ENCODE results near the gene UBE3D.

- no peak for TF ChIP-seq POLR2A (IDR thresholded peaks at IDR 0.05; ENCODE audit: extremely low read depth, insufficient read length)
- TF ChIP-seq, protein P1, sequence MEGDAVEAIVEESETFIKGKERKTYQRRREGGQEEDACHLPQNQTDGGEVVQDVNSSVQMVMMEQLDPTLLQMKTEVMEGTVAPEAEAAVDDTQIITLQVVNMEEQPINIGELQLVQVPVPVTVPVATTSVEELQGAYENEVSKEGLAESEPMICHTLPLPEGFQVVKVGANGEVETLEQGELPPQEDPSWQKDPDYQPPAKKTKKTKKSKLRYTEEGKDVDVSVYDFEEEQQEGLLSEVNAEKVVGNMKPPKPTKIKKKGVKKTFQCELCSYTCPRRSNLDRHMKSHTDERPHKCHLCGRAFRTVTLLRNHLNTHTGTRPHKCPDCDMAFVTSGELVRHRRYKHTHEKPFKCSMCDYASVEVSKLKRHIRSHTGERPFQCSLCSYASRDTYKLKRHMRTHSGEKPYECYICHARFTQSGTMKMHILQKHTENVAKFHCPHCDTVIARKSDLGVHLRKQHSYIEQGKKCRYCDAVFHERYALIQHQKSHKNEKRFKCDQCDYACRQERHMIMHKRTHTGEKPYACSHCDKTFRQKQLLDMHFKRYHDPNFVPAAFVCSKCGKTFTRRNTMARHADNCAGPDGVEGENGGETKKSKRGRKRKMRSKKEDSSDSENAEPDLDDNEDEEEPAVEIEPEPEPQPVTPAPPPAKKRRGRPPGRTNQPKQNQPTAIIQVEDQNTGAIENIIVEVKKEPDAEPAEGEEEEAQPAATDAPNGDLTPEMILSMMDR (IDR thresholded peaks at IDR 0.05; ENCODE audit: low read depth, low read length): no peak
Observed at GRCh38 chr6:83053678-83054077, 12.0 kb downstream of the UBE3D start.
